ENCODE data around the gene GAGE10.
"Not testable (repeated sequence)": the region's sequence is repeated elsewhere in the genome, so short reads cannot be mapped to it uniquely, and the experiment has no call there.

Gene GAGE10

DNA sequence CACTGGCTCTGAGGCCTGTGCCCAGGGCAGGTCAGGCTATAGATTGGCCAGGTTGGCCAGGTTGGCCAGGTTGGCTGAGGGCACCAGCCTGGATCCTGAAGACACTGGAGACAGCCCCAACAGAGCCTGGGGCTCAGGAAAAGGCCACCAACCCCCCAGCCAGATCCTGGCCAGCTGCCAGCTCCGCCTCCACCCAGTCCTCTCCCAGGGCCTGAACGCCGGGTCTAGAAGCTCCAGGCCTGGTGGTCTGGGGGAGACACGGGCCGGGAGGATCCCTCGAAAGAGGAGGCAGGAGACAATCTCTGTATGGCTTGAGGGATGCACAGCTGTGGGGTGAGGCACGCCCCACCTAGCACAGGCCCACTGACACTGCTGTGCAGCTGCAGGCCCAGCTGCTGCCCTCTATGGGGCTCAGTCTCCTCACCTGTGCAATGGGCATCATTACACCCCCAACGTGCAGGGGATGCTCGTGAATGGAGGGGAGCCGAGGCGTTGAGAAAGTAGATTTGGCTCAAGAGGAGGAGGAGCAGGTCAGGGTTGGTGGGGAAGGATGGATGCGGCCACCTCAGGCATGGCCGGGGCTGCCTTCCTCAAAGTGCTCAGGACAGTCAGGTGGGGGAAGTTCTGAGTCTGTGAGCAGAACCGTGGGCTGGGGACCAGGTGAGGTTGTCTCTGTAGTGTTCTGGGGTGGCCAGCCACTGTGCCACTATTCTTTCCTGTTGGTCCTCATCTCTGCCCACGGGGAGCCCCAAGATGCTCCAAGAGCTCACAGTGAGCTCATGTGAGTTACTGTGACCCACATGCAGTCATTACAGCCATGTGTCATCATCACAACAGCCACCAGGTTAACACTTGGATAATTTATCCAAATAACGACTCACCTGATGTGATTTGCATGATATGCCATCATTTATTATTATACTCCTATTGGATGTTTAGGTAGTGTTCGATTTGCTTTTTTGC lies 10.8 kb upstream of the GAGE10 start:
- Histone ChIP-seq H3K36me3 (ENCODE audit: control insufficient read depth in 2 of 2, insufficient read depth in 2 of 2, low read length in 2 of 2) (no peaks in the 10 kb centered on the region), H3K27ac (ENCODE audit: low read length) (no peak overlapping the region), H3K9ac (ENCODE audit: low read length in 2 of 2) (no peak overlapping the region), H3K27me3 (ENCODE audit: control insufficient read depth in 1 of 2, insufficient read depth in 2 of 2, low read length in 2 of 2) (peaks cover 0 to 2% of the 10 kb centered on the region in 2 donors), H3K4me3 (ENCODE audit: low read length in 2 of 2) (no peak overlapping the region), H3K9me3 (ENCODE audit: control insufficient read depth in 2 of 2, low read length in 2 of 2) (no peaks in the 10 kb centered on the region), H3K4me1 (ENCODE audit: control insufficient read depth, insufficient read depth, low read length) (peaks cover 5% of the 10 kb centered on the region)

DNA sequence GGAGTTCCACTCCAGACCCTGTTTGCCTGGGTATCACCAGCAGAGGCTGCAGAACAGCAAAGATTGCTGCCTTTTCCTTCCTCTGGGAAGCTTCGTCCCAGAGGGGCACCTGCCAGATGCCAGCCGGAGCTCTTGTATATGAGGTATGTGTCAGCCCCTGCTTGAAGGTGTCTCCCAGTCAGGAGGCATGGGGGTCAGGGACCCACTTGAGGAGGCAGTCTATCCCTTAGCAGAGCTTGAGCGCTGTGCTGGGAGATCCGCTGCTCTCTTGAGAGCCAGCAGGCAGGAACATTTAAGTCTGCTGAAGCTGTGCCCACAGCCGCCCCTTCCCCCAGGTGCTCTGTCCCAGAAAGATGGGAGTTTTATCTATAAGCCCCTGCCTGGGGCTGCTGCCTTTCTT lies 4.2 kb upstream of the GAGE10 start:
- H3K36me3 ChIP-seq (ENCODE audit: control insufficient read depth in 2 of 2, insufficient read depth in 2 of 2, low read length in 2 of 2); H3K27me3 ChIP-seq (ENCODE audit: control insufficient read depth in 1 of 2, insufficient read depth in 2 of 2, low read length in 2 of 2); H3K9ac ChIP-seq (ENCODE audit: low read length in 2 of 2); H3K4me3 ChIP-seq (ENCODE audit: low read length in 2 of 2); H3K27ac ChIP-seq (ENCODE audit: low read length); H3K4me1 ChIP-seq (ENCODE audit: control insufficient read depth, insufficient read depth, low read length); H3K9me3 ChIP-seq (ENCODE audit: control insufficient read depth in 2 of 2, low read length in 2 of 2): not testable (repeated sequence)

DNA sequence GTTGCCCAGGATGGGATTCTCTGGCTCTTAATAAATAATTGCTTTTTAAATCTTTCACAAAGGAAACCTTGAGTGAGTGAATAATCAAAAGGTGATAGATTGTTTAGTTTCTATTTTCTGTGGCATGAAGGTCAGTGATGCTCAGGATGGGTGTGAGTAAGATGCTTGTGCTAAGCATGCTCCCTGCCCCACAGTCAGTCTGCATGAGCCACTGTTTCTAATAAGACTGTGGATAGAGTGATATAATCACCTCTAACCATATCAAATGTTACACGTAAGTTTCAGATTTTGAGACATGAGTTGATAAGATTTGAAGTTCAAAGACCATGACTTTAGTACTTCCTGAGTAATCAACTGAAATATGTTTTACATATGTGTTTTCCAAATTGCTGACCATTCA lies 2.7 kb upstream of the GAGE10 start:
- no peak overlapping the region for H3K9ac ChIP-seq (ENCODE audit: low read length in 2 of 2)
- H3K4me1 ChIP-seq (ENCODE audit: control insufficient read depth, insufficient read depth, low read length): no peaks in the 10 kb centered on the region
- H3K9me3 ChIP-seq (ENCODE audit: control insufficient read depth in 2 of 2, low read length in 2 of 2): no peaks in the 10 kb centered on the region
- H3K4me3 ChIP-seq (ENCODE audit: low read length in 2 of 2): no peak overlapping the region
- no peak overlapping the region for H3K27ac ChIP-seq (ENCODE audit: low read length)
- no peaks in the 10 kb centered on the region for H3K36me3 ChIP-seq (ENCODE audit: control insufficient read depth in 2 of 2, insufficient read depth in 2 of 2, low read length in 2 of 2)
- peaks cover 0 to 4% of the 10 kb centered on the region in 2 donors for H3K27me3 ChIP-seq (ENCODE audit: control insufficient read depth in 1 of 2, insufficient read depth in 2 of 2, low read length in 2 of 2)

DNA sequence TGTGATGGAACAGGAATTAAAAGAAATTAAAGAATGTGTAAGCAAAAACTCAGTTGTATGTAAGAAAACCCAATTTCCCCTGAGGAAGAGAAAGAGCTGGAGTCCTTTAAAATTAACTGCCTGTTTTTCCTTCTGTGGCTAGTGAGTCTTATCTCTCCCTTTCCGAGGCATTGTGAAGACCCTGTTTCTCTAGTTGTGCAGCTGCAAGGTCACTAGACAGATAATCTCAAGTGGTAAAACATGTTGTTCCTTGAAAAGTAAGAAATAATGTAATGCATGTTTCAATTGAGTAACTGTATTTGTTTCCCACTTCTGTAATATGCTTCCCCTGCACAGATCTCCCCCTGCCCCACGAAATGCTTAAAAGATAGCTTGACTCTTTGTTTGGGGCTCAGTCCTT lies 4.3 kb downstream of the GAGE10 start:
- H3K27ac ChIP-seq (ENCODE audit: low read length); H3K4me3 ChIP-seq (ENCODE audit: low read length in 2 of 2): not testable (repeated sequence)

DNA sequence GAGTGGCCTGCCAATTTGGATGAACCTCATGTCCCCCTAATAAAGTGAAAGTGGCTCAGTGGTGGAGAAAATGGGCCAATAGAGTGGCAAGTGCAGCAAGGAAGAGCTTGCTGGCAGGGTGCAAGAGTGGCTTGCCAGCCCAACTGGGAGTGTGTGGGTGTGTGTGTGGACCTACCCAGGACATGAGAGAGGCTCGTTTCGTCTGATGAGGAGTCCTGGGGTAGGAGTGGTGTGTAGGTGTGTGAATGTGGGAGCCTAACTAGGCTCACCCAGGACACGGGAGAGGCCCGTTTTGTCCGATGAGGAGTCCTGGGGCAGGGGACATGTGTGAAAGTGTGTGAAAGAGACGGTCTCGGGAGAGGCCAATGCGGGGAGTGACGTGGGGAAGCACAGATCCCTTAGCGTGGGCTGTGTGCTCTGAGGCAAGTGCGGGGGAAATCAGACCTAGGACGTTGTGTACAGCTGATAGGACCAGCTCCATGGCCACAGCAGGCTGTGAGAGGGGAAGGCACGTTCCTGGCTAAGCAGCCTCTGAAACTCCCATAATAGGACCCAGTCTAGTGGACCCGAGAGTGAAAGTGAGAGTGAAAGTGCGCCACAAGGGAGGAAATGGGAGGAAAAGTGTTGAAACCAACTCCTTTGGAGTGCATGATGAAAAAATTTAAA lies 5.3 kb downstream of the GAGE10 start:
- Histone ChIP-seq H3K9ac (ENCODE audit: low read length in 2 of 2) (peak overlapping the region; percentile 60 to 63), H3K9me3 (ENCODE audit: control insufficient read depth in 2 of 2, low read length in 2 of 2) (no peaks in the 10 kb centered on the region), H3K27ac (ENCODE audit: low read length) (peak overlapping the region; percentile 60), H3K4me3 (ENCODE audit: low read length in 2 of 2) (peak overlapping the region; percentile 64 to 68), H3K27me3 (ENCODE audit: control insufficient read depth in 1 of 2, insufficient read depth in 2 of 2, low read length in 2 of 2) (peaks cover 0 to 7% of the 10 kb centered on the region in 2 donors), H3K36me3 (ENCODE audit: control insufficient read depth in 2 of 2, insufficient read depth in 2 of 2, low read length in 2 of 2) (no peaks in the 10 kb centered on the region), H3K4me1 (ENCODE audit: control insufficient read depth, insufficient read depth, low read length) (peaks cover 7% of the 10 kb centered on the region)

More for the DNA sequence above, 4.3 kb downstream of the GAGE10 start:
- not testable (repeated sequence) for H3K27me3 ChIP-seq (ENCODE audit: control insufficient read depth in 1 of 2, insufficient read depth in 2 of 2, low read length in 2 of 2); H3K4me1 ChIP-seq (ENCODE audit: control insufficient read depth, insufficient read depth, low read length); H3K9me3 ChIP-seq (ENCODE audit: control insufficient read depth in 2 of 2, low read length in 2 of 2); H3K36me3 ChIP-seq (ENCODE audit: control insufficient read depth in 2 of 2, insufficient read depth in 2 of 2, low read length in 2 of 2); H3K9ac ChIP-seq (ENCODE audit: low read length in 2 of 2)

DNA sequence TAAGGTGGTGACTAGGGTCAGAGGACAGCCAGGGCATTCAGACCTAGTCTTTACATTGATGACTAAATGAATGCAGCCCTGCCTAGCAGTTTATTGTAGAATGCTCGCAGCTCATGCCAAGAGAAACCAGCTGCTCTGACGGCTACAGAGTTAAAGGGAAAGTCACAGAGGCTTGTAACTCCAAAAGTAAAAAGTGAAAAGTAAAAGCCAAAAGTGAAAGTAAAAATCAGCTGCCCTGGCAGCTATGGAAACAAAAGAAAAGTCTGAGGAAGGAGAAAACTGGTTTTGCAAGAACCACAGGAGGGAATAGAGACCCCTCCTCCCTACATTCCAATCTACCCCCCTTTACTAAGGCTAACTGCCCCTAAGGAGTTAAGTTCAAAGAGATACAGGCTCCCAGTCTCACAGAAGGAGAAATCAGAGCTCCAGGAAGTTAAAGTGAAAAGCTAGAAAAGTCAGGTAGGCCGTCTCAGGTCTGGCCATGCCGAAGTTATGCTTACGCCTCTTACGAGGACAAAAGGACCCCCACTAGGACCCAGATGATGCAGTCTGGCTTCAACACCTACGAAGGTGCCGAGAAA lies 6.0 kb downstream of the GAGE10 start:
- H3K27me3 ChIP-seq (ENCODE audit: control insufficient read depth in 1 of 2, insufficient read depth in 2 of 2, low read length in 2 of 2): peaks cover 0 to 6% of the 10 kb centered on the region in 2 donors
- H3K9me3 ChIP-seq (ENCODE audit: control insufficient read depth in 2 of 2, low read length in 2 of 2): no peaks in the 10 kb centered on the region
- peaks cover 7% of the 10 kb centered on the region for H3K4me1 ChIP-seq (ENCODE audit: control insufficient read depth, insufficient read depth, low read length)
- H3K4me3 ChIP-seq (ENCODE audit: low read length in 2 of 2): peak overlapping the region; percentile 64 to 68
- H3K9ac ChIP-seq (ENCODE audit: low read length in 2 of 2): peak overlapping the region; percentile 60 to 63
- no peaks in the 10 kb centered on the region for H3K36me3 ChIP-seq (ENCODE audit: control insufficient read depth in 2 of 2, insufficient read depth in 2 of 2, low read length in 2 of 2)
- peak overlapping the region; percentile 60 for H3K27ac ChIP-seq (ENCODE audit: low read length)

DNA sequence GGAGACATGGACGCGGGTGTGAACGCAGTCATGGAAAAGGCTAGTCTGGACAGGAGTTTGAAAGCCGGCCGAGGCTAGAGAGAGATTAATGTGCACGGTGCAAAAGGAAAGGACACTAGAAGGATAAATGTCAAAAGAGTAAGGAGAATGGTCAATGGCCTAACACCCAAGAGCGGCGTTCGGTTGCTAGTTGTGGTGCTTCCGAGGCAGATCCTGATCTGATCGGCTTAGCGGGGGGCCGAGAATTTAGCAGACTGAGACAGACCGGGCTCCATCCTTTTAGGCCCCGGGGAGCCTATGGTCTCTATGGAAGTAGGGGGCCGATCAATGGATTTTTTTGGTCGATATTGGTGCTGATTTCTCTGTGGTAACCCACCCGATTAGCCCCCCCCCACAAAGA lies 6.9 kb downstream of the GAGE10 start:
- Histone ChIP-seq H3K36me3 (ENCODE audit: control insufficient read depth in 2 of 2, insufficient read depth in 2 of 2, low read length in 2 of 2) (no peaks in the 10 kb centered on the region), H3K27ac (ENCODE audit: low read length) (no peak overlapping the region), H3K9ac (ENCODE audit: low read length in 2 of 2) (peak overlapping the region in 1 of 2 donors; percentile 63), H3K4me1 (ENCODE audit: control insufficient read depth, insufficient read depth, low read length) (peaks cover 7% of the 10 kb centered on the region), H3K27me3 (ENCODE audit: control insufficient read depth in 1 of 2, insufficient read depth in 2 of 2, low read length in 2 of 2) (peaks cover 0 to 6% of the 10 kb centered on the region in 2 donors), H3K4me3 (ENCODE audit: low read length in 2 of 2) (peak overlapping the region; percentile 64 to 68), H3K9me3 (ENCODE audit: control insufficient read depth in 2 of 2, low read length in 2 of 2) (no peaks in the 10 kb centered on the region)

DNA sequence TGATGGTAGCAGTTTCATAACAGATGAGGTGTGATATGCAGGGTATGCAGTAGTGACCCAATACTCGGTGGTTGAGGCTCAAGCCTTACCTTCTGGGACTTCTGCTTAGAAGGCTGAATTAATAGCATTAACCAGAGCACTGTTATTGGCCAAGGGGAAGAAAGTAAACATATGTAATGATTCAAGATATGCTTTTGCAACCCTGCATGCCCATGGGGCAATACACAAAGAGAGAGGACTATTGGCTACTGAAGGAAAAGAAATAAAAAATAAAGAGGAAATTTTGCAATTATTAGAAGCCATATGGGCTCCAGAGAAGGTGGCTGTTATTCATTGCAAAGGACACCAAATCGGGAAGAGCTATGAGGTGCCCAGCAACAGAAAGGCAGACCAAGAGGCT lies 8.7 kb downstream of the GAGE10 start:
- no peak overlapping the region for H3K9ac ChIP-seq (ENCODE audit: low read length in 2 of 2)
- H3K9me3 ChIP-seq (ENCODE audit: control insufficient read depth in 2 of 2, low read length in 2 of 2): no peaks in the 10 kb centered on the region
- H3K36me3 ChIP-seq (ENCODE audit: control insufficient read depth in 2 of 2, insufficient read depth in 2 of 2, low read length in 2 of 2): no peaks in the 10 kb centered on the region
- H3K4me1 ChIP-seq (ENCODE audit: control insufficient read depth, insufficient read depth, low read length): peaks cover 7% of the 10 kb centered on the region
- H3K27ac ChIP-seq (ENCODE audit: low read length): no peak overlapping the region
- H3K27me3 ChIP-seq (ENCODE audit: control insufficient read depth in 1 of 2, insufficient read depth in 2 of 2, low read length in 2 of 2): peaks cover 0 to 6% of the 10 kb centered on the region in 2 donors
- no peak overlapping the region for H3K4me3 ChIP-seq (ENCODE audit: low read length in 2 of 2)

DNA sequence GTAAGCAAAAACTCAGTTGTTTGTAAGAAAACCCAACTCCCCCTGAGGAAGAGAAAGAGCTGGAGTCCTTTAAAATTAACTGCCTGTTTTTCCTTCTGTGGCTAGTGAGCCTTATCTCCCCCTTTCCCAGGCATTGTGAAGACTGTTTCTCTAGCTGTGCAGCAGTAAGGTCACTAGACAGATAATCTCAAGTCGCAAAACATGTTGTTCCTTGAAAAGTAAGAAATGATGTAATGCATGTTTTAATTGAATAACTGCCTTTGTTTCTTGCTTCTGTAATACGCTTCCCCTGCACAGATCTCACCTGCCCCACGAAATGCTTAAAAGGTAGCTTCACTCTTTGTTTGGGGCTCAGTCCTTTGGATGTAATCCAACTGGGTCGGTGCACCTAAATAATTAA lies 12.6 kb downstream of the GAGE10 start:
- Histone ChIP-seq H3K27ac (ENCODE audit: low read length) (no peak overlapping the region), H3K9me3 (ENCODE audit: control insufficient read depth in 2 of 2, low read length in 2 of 2) (no peaks in the 10 kb centered on the region), H3K27me3 (ENCODE audit: control insufficient read depth in 1 of 2, insufficient read depth in 2 of 2, low read length in 2 of 2) (peaks cover 0 to 6% of the 10 kb centered on the region in 2 donors), H3K36me3 (ENCODE audit: control insufficient read depth in 2 of 2, insufficient read depth in 2 of 2, low read length in 2 of 2) (no peaks in the 10 kb centered on the region), H3K4me3 (ENCODE audit: low read length in 2 of 2) (no peak overlapping the region), H3K9ac (ENCODE audit: low read length in 2 of 2) (no peak overlapping the region), H3K4me1 (ENCODE audit: control insufficient read depth, insufficient read depth, low read length) (no peaks in the 10 kb centered on the region)

DNA sequence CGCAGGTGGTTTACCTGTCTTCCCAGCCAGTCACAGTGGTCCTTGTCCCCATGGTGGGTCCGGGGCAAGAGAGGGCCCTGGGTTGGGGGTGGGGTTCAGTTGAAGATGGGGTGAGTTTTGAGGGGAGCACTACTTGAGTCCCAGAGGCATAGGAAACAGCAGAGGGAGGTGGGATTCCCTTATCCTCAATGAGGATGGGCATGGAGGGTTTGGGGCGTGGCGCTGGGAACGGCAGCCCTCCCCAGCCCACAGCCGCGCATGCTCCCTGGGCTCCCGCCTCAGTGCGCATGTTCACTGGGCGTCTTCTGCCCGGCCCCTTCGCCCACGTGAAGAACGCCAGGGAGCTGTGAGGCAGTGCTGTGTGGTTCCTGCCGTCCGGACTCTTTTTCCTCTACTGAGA lies 18.3 kb downstream of the GAGE10 start, which contains the start of gene GAGE12J:
GAGE12J (plus strand) TSS at position 301 of the 400 bp plus-strand sequence. CDS start 1,157 bp downstream, outside the sequence.
- not testable (repeated sequence) for H3K27ac ChIP-seq (ENCODE audit: low read length); H3K36me3 ChIP-seq (ENCODE audit: control insufficient read depth in 2 of 2, insufficient read depth in 2 of 2, low read length in 2 of 2); H3K4me1 ChIP-seq (ENCODE audit: control insufficient read depth, insufficient read depth, low read length); H3K9ac ChIP-seq (ENCODE audit: low read length in 2 of 2); H3K4me3 ChIP-seq (ENCODE audit: low read length in 2 of 2); H3K27me3 ChIP-seq (ENCODE audit: control insufficient read depth in 1 of 2, insufficient read depth in 2 of 2, low read length in 2 of 2); H3K9me3 ChIP-seq (ENCODE audit: control insufficient read depth in 2 of 2, low read length in 2 of 2)
